Measurements from ENCODE around the gene CLN5. TPM values are rescaled to one million over a fixed set of nuclear protein-coding genes. Genes with fewer than 3 reads are reported as not detected.

Gene CLN5
- total and polyA plus RNA-seq, 2 of the 4 experiments (the other 2 are of a cell fraction): 11.3 to 15.1 TPM

- Histone ChIP-seq H3K9me3 (ENCODE audit: control insufficient read depth, insufficient read depth, low read length) (no peaks in the 10 kb centered on the region), H2AK5ac (ENCODE audit: low read depth, low read length) (no peak overlapping the region), H3K79me1 (ENCODE audit: low read depth in 1 of 2, low read length in 2 of 2) (peaks cover 11 to 21% of the 10 kb centered on the region in 2 experiments), H3K36me3 (ENCODE audit: control insufficient read depth, insufficient read depth, low read length) (peaks cover 18% of the 10 kb centered on the region), H3K9ac (ENCODE audit: low read depth, low read length) (no peak overlapping the region), H3K56ac (ENCODE audit: extremely low read depth, insufficient read depth, low read length) (no peak overlapping the region), H3K4me2 (ENCODE audit: low read depth, low read length) (no peak overlapping the region), H2AK9ac (replicated peaks; ENCODE audit: low read depth, low read length, poor library complexity) (no peak overlapping the region), H4K20me1 (ENCODE audit: insufficient read depth, low read length) (peaks cover 5% of the 10 kb centered on the region; the same call in 1 of the 2 replicates), H2AFZ (replicated peaks; ENCODE audit: low read length, poor library complexity) (no peak overlapping the region), H3K14ac (replicated peaks; ENCODE audit: low read depth, low read length) (no peak overlapping the region), H3K4me3 (ENCODE audit: insufficient read depth, low read depth, low read length) (no peak overlapping the region), H2BK5ac (ENCODE audit: low read depth, low read length, poor library complexity, severe bottlenecking) (no peak overlapping the region), H2BK120ac (ENCODE audit: low read depth, low read length) (no peak overlapping the region), H4K8ac (ENCODE audit: low read depth in 2 of 2, low read length in 2 of 2) (no peak overlapping the region), H2BK15ac (ENCODE audit: low read depth, low read length) (no peak overlapping the region), H3K27ac (ENCODE audit: insufficient read depth, low read length) (no peak overlapping the region), H4K91ac (ENCODE audit: insufficient read depth, low read depth, low read length) (no peak overlapping the region), H3K27me3 (ENCODE audit: control insufficient read depth, insufficient read depth, low read length) (no peaks in the 10 kb centered on the region), H3K23ac (ENCODE audit: low read depth, low read length) (no peak overlapping the region), H3K18ac (ENCODE audit: low read depth, low read length) (no peak overlapping the region), H2BK20ac (ENCODE audit: low read depth, low read length) (no peak overlapping the region), H3K4me1 (ENCODE audit: control insufficient read depth, insufficient read depth, low read length) (no peaks in the 10 kb centered on the region), H3K9me1 (ENCODE audit: insufficient read depth, low read length) (peaks cover 3% of the 10 kb centered on the region; the same call in 1 of the 2 replicates), H3K4ac (ENCODE audit: low read depth, low read length) (no peak overlapping the region), H4K5ac (ENCODE audit: low read depth, low read length) (no peak overlapping the region)
- whole genome bisulfite sequencing, 2 experiments (ENCODE audit: extremely low coverage in 2 of 2, insufficient read length in 1 of 2): 68% methylated on average over 2 of the region's 4 CpGs; no CpG with 5 or more reads in 1 of the 2 experiments
- ATAC-seq (ENCODE audit: low read depth) (no peak), DNase-seq (no peak)
- no TSS peak for BruUV-seq (replicated peaks)
- ChIA-PET POLR2A (ENCODE audit: unreplicated experiment) (interaction anchor here (0.7 kb wide), 1 partner anchor 1213 kb away, joined by 11 read pairs; no protein-coding TSS in a partner anchor), CTCF (interaction anchor here (0.6 to 2.7 kb wide), 12 partner anchors 9 to 1180 kb away, joined by 3 to 15 read pairs (median 4); no protein-coding TSS in a partner anchor)
- dilution Hi-C loops (cut with HindIII; ENCODE audit: low sequenced_read_pairs, unreplicated experiment): no loop called here
- intact Hi-C loops (cut with micrococcal nuclease): no loop called here
- in situ Hi-C loops (cut with MboI; ENCODE audit: low sequenced_read_pairs): no loop called here
- TF ChIP-seq RCOR1 (IDR thresholded peaks at IDR 0.05; ENCODE audit: insufficient replicate concordance, low read length) (no peak), MAFK (IDR thresholded peaks at IDR 0.05; ENCODE audit: low read depth, low read length) (no peak), POLR2A (IDR thresholded peaks at IDR 0.05; ENCODE audit: low read depth, low read length) (no peak), FOS (IDR thresholded peaks at IDR 0.05; ENCODE audit: low read depth, low read length) (no peak), SMC3 (IDR thresholded peaks at IDR 0.05; ENCODE audit: low read depth, low read length) (no peak), MXI1 (IDR thresholded peaks at IDR 0.05; ENCODE audit: borderline replicate concordance, low read depth, low read length) (no peak), NFE2L2 (IDR thresholded peaks at IDR 0.05; ENCODE audit: low read depth, low read length) (no peak), ELK1 (IDR thresholded peaks at IDR 0.05; ENCODE audit: borderline replicate concordance, low read depth, low read length) (no peak), RAD21 (IDR thresholded peaks at IDR 0.05; ENCODE audit: low read length) (no peak), RFX5 (IDR thresholded peaks at IDR 0.05; ENCODE audit: low read depth, low read length) (no peak), CHD1 (IDR thresholded peaks at IDR 0.05; ENCODE audit: low read depth, low read length) (no peak)
Observed at GRCh38 chr13:77001963-77002587, 10.2 kb downstream of the CLN5 start.
